Ovary (tissue), 3 donors: ENCODE data around the gene DAP.

Experiments
- CTCF ChIP-seq, 3 donors: fragments of 450-650 bp in 2 of 3; fragments of 200-600 bp in 1 of 3; IDR thresholded peaks; one replicate each; pipeline versions ENCODE4 v1.5.1 to v1.8.0; 2016 to 2022; ENCODE audit warnings: antibody characterized with exemption in 3 of 3, mild to moderate bottlenecking in 1 of 3
- EP300 ChIP-seq: sonication (generic); formaldehyde crosslinking; IDR thresholded peaks from one replicate; pipeline ENCODE4 v1.6.1; 2017; ENCODE audit warnings: antibody characterized with exemption
- POLR2A ChIP-seq: fragments of 450-650 bp; IDR thresholded peaks from one replicate; pipeline ENCODE4 v1.6.1; 2017; ENCODE audit warnings: antibody characterized with exemption, mild to moderate bottlenecking, moderate library complexity
- donor health status: DM: no; HTN: no; CAD: no.

GRCh38 chr5:10702040-10702629 lies 58.9 kb downstream of the DAP start:
- TF ChIP-seq CTCF (IDR thresholded peaks at IDR 0.05) (no peak), POLR2A (no peak), EP300 (no peak)
